ENCODE measurements around the gene CHST8. TPM values are rescaled to one million over a fixed set of nuclear protein-coding genes. Genes with fewer than 3 reads are reported as not detected.
A peak's percentile ranks its signal among the peaks of the same experiment; 100 is the strongest.

The CHST8 gene
- total and polyA plus RNA-seq, 2 experiments from 2014 or later: 9.3 to 38.2 TPM

DNA sequence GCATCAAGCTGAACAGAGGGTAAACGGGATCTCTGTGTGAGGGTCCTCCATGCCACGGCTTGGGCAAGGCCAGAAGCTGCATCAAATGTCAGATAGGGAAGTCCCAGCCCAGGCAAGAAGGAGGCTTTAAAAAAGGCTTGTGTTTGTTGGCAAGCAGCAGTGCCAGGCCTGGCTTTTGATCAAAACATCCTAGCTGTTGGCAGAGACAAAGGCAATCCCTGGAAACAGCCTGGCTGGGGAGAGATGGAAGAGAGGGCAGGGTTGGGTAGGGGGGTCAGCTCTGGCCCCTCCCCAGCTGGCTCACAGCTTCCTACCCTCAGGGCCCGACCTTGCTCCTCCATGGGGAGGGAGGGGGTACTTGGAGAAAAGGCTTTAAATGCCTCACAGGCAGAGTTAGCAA, 113.2 kb downstream of the CHST8 start:
- H3K9me2 ChIP-seq (ENCODE audit: insufficient read depth): no peaks in the 10 kb centered on the region
- no peak for DNase-seq (ENCODE audit: low spot score)
- TF ChIP-seq, protein P1, sequence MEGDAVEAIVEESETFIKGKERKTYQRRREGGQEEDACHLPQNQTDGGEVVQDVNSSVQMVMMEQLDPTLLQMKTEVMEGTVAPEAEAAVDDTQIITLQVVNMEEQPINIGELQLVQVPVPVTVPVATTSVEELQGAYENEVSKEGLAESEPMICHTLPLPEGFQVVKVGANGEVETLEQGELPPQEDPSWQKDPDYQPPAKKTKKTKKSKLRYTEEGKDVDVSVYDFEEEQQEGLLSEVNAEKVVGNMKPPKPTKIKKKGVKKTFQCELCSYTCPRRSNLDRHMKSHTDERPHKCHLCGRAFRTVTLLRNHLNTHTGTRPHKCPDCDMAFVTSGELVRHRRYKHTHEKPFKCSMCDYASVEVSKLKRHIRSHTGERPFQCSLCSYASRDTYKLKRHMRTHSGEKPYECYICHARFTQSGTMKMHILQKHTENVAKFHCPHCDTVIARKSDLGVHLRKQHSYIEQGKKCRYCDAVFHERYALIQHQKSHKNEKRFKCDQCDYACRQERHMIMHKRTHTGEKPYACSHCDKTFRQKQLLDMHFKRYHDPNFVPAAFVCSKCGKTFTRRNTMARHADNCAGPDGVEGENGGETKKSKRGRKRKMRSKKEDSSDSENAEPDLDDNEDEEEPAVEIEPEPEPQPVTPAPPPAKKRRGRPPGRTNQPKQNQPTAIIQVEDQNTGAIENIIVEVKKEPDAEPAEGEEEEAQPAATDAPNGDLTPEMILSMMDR (conservative IDR thresholded peaks at IDR 0.05; ENCODE audit: low read depth in 2 of 2): no peak
- no peak for TF ChIP-seq CREB1 (CRISPR knock-in tag; IDR thresholded peaks at IDR 0.05; ENCODE audit: low read depth)
- H3K4me2 ChIP-seq: no peak overlapping the region
- no peaks in the 10 kb centered on the region for H3K79me2 ChIP-seq (replicated peaks; ENCODE audit: insufficient read depth)
- no peak for ATAC-seq
- H2AFZ ChIP-seq: no peak overlapping the region
- peaks cover 11% of the 10 kb centered on the region for H3K27me3 Mint-ChIP-seq (ENCODE audit: insufficient read depth, low read depth, poor library complexity)
- no peak overlapping the region for H3K4me3 ChIP-seq
- H3K4me3 Mint-ChIP-seq: no peak overlapping the region
- H3F3A ChIP-seq (replicated peaks; ENCODE audit: low read depth): no peaks in the 10 kb centered on the region
- H3K27me3 ChIP-seq (ENCODE audit: insufficient read depth): no peaks in the 10 kb centered on the region
- H3K9me3 Mint-ChIP-seq: peaks cover 15% of the 10 kb centered on the region; the same call in 2 of the 3 replicates
- H4K20me1 ChIP-seq (replicated peaks; ENCODE audit: insufficient read depth): no peaks in the 10 kb centered on the region; the same call in 1 of the 2 replicates
- peaks cover 7% of the 10 kb centered on the region; the same call in 1 of the 2 replicates for H3K4me1 ChIP-seq (ENCODE audit: insufficient read depth)
- H3K27ac Mint-ChIP-seq: no peak overlapping the region
- peaks cover 35% of the 10 kb centered on the region for H3K4me1 Mint-ChIP-seq
- no peaks in the 10 kb centered on the region; the same call in 1 of the 2 replicates for H3K36me3 ChIP-seq (ENCODE audit: insufficient read depth)
- no peak overlapping the region for H3K27ac ChIP-seq (ENCODE audit: low read depth)
- H3K36me3 Mint-ChIP-seq (ENCODE audit: low read depth): peaks cover 21% of the 10 kb centered on the region; the same call in 2 of the 3 replicates

DNA sequence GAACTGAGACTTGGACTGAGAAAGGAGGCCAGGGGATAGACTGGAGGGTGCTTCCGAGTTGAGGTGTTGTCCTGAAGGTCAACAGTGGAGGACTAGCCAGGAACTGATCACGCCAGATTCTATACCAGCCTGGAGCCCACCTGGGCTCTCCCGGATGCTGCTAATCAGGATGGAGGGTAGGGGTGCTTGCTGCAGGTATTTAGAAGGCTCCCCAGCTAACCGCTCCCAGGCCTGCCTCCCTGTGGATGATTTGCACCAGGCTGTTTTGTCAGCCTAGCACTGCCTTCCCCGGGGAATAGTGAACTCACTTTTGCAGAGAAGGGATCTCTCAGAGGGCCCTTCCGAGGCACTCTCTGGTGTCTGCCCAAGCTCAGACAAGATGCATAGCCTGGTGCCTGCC, 114.4 kb downstream of the CHST8 start:
- peaks cover 7% of the 10 kb centered on the region; the same call in 1 of the 2 replicates for H3K4me1 ChIP-seq (ENCODE audit: insufficient read depth)
- no peak overlapping the region for H2AFZ ChIP-seq
- H3K4me3 Mint-ChIP-seq: no peak overlapping the region
- H3K9me3 Mint-ChIP-seq: peaks cover 15% of the 10 kb centered on the region; the same call in 2 of the 3 replicates
- H3K4me2 ChIP-seq: no peak overlapping the region; the same call in 1 of the 2 replicates
- H3K27me3 ChIP-seq (ENCODE audit: insufficient read depth): no peaks in the 10 kb centered on the region
- H3K4me1 Mint-ChIP-seq: peaks cover 35% of the 10 kb centered on the region
- no peaks in the 10 kb centered on the region; the same call in 1 of the 2 replicates for H4K20me1 ChIP-seq (replicated peaks; ENCODE audit: insufficient read depth)
- DNase-seq (ENCODE audit: low spot score) (peak; percentile 26), ATAC-seq (peak; percentile 65)
- H3K36me3 Mint-ChIP-seq (ENCODE audit: low read depth): peaks cover 21% of the 10 kb centered on the region; the same call in 2 of the 3 replicates
- H3F3A ChIP-seq (replicated peaks; ENCODE audit: low read depth): no peaks in the 10 kb centered on the region
- no peak overlapping the region for H3K27ac Mint-ChIP-seq
- TF ChIP-seq CREB1 (CRISPR knock-in tag; IDR thresholded peaks at IDR 0.05; ENCODE audit: low read depth) (no peak), POLR2AphosphoS5 (IDR thresholded peaks at IDR 0.05; ENCODE audit: low read depth) (no peak)
- TF ChIP-seq, protein P1 (conservative IDR thresholded peaks at IDR 0.05; ENCODE audit: low read depth in 2 of 2): peak in 1 of 2 experiments; percentile 34; a peak in 1 of 4 replicates
- TF ChIP-seq, protein P2, sequence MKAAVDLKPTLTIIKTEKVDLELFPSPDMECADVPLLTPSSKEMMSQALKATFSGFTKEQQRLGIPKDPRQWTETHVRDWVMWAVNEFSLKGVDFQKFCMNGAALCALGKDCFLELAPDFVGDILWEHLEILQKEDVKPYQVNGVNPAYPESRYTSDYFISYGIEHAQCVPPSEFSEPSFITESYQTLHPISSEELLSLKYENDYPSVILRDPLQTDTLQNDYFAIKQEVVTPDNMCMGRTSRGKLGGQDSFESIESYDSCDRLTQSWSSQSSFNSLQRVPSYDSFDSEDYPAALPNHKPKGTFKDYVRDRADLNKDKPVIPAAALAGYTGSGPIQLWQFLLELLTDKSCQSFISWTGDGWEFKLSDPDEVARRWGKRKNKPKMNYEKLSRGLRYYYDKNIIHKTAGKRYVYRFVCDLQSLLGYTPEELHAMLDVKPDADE (IDR thresholded peaks at IDR 0.05): no peak
- H3K36me3 ChIP-seq (ENCODE audit: insufficient read depth): no peaks in the 10 kb centered on the region; the same call in 1 of the 2 replicates
- no peak overlapping the region for H3K4me3 ChIP-seq
- H3K79me2 ChIP-seq (replicated peaks; ENCODE audit: insufficient read depth): no peaks in the 10 kb centered on the region
- H3K27me3 Mint-ChIP-seq (ENCODE audit: insufficient read depth, low read depth, poor library complexity): peaks cover 11% of the 10 kb centered on the region
- no peaks in the 10 kb centered on the region for H3K9me2 ChIP-seq (ENCODE audit: insufficient read depth)
- no peak overlapping the region for H3K27ac ChIP-seq (ENCODE audit: low read depth)

All from GM23338 (cell line).